Mucosa of rectum (tissue), 2 donors: ENCODE data around the gene AMER2.

Experiments
- H3K27ac ChIP-seq, 2 donors: one replicate each; pipeline ENCODE4 v1.7.0; 2013; ENCODE audit warnings: inconsistent platforms in 2 of 2, low read depth in 2 of 2, low read length in 2 of 2
- H3K27me3 ChIP-seq, 2 donors: one replicate each; pipeline ENCODE4 v1.7.0; 2013; ENCODE audit warnings: low read length in 2 of 2; ENCODE audit not compliant: control insufficient read depth in 2 of 2, insufficient read depth in 2 of 2
- H3K36me3 ChIP-seq, 2 donors: one replicate each; pipeline ENCODE4 v1.7.0; 2013; ENCODE audit warnings: low read length in 2 of 2; ENCODE audit not compliant: control insufficient read depth in 2 of 2, insufficient read depth in 2 of 2
- H3K4me1 ChIP-seq, 2 donors: one replicate each; pipeline ENCODE4 v1.7.0; 2013; ENCODE audit warnings: low read length in 2 of 2, mild to moderate bottlenecking in 1 of 2; ENCODE audit not compliant: control insufficient read depth in 2 of 2, insufficient read depth in 2 of 2
- H3K4me3 ChIP-seq, 2 donors: one replicate each; pipeline ENCODE4 v1.7.0; 2013; ENCODE audit warnings: low read length in 2 of 2
- H3K9ac ChIP-seq, 2 donors: one replicate each; pipeline ENCODE4 v1.7.0; 2013; ENCODE audit warnings: low read length in 2 of 2, low read depth in 1 of 2, mild to moderate bottlenecking in 1 of 2
- H3K9me3 ChIP-seq, 2 donors: one replicate each; pipeline ENCODE4 v1.7.0; 2013; ENCODE audit warnings: low read length in 2 of 2; ENCODE audit not compliant: control insufficient read depth in 2 of 2
- donor health status: healthy.
- donor health status: Normal muscosa, but diverticular disease.

The AMER2 gene, protein sequence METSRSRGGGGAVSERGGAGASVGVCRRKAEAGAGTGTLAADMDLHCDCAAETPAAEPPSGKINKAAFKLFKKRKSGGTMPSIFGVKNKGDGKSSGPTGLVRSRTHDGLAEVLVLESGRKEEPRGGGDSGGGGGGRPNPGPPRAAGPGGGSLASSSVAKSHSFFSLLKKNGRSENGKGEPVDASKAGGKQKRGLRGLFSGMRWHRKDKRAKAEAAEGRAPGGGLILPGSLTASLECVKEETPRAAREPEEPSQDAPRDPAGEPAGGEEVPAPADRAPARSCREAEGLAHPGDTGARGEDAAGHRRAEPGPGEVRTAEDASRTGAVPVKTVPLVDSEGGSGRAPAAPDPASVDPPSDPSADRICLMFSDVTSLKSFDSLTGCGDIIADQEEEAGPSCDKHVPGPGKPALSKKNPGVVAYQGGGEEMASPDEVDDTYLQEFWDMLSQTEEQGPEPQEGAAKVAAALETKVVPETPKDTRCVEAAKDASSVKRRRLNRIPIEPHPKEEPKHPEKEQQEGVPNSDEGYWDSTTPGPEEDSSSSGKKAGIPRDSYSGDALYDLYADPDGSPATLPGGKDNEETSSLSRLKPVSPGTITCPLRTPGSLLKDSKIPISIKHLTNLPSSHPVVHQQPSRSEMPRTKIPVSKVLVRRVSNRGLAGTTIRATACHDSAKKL

DNA sequence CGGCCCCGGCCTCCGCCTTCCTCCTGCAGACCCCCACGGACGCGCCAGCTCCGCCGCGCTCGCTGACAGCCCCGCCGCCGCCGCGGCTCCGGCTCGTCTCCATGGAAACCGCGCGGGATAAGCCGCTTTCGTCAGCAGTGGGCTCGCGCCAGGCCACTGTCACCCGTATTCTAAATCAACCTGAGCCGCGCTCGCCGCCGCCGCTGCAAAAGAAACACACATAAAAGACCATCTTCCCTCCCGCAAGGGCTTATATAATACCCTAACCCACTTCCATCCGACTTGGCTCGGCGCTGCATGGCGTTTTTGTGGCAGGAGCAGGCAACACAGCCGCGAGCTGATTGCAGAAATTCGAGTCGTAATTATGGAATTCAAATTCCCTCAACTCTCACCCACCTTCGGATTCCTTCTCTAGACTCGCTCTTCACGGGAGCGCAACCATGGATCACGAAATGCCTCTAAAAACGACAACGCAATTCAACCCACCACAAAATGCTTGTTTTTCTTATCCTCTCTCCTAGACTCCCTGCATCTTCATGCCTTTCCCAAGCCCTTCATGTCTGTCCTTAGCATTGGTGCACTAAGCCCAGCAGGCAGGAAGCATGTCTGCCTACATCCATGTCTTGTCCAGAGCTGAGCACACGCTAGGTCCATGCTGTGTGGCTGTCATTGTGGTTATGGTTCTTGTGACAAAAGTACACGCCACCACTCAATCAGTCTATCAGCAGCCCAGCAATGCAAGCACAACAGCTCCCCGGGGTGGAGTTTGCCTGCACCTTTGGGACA lies at the start of gene AMER2:
TSS of gene AMER2 (minus strand) at position 772 of the 786 bp plus-strand sequence. CDS start at position 103, 669 bp downstream.
- H3K9ac ChIP-seq: no peak within 1 kb of the TSS
- H3K9me3 ChIP-seq: no peaks in the 10 kb centered on the region
- no peak within 1 kb of the TSS for H3K27ac ChIP-seq
- no peaks in the 10 kb centered on the region for H3K36me3 ChIP-seq
- peaks cover 11 to 20% of the 10 kb centered on the region in 2 donors for H3K27me3 ChIP-seq
- peaks cover 0 to 2% of the 10 kb centered on the region in 2 donors for H3K4me1 ChIP-seq
- H3K4me3 ChIP-seq: peak within 1 kb of the TSS in 1 of 2 donors; percentile 41

DNA sequence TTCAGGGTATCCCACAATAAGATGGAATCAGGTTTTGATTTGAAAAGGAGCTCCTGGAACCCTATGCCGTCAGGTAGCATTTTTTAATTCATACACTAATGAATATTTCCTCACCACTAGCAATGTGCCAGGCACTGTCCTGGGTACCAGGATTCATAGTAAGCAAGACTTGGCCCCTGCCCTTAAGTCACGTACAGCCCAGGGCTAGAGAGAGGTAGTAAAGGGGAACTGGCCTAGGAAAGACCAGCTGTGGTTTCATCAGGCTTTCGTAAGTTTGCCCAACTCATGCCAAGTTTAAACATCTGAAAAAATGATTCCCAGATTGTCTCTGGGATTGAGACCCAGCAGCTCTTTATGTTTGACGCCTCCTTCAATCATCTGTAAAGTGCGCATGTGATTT lies 45.9 kb upstream of the AMER2 start:
- H3K4me3 ChIP-seq: no peak overlapping the region
- H3K4me1 ChIP-seq: no peaks in the 10 kb centered on the region
- H3K9me3 ChIP-seq: no peaks in the 10 kb centered on the region
- H3K36me3 ChIP-seq: no peaks in the 10 kb centered on the region
- no peak overlapping the region for H3K27ac ChIP-seq
- no peak overlapping the region for H3K9ac ChIP-seq
- no peaks in the 10 kb centered on the region for H3K27me3 ChIP-seq

DNA sequence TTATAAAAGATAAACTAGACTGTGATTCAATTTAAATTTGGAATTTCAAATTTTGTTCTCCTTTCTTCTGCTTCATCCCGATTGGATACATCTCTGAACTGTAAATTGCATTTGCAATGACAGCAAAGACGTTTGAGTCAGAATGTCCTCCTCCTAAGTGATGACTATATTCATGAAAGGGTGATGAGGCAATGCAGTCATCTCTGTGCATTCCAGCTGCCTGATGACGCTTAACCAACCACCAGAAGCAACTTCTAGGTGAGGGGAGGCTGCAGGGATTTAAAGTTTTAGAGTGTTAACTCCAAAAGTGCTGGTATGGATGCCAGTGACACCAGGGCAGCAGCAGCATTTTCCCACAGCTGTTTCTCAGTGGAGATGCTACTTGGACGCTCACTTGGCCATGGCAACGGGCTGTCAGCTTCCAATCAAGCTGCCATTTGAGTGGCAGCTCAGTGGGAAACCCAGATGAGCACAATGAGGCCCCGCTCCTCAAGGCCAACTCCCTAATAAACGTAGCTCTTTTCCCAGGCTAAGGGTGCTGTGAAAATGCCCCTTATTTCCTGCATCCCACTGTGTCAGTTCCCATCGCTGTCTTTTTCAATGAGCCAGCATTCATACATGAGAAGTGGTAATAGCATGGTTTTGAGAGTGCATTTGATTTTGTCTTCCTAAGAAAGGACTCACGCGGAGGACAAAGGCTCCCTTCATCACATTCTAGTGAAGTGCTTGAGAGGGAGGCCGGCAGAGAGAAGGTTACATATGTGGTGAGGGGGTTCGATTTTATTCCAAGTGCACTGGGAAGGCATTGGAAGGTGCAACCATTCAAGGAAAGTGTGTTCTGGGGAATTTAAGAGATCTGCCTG lies 45.2 kb upstream of the AMER2 start:
- Histone ChIP-seq H3K9ac (no peak overlapping the region), H3K36me3 (no peaks in the 10 kb centered on the region), H3K9me3 (no peaks in the 10 kb centered on the region), H3K27me3 (no peaks in the 10 kb centered on the region), H3K4me1 (no peaks in the 10 kb centered on the region), H3K27ac (no peak overlapping the region), H3K4me3 (no peak overlapping the region)

DNA sequence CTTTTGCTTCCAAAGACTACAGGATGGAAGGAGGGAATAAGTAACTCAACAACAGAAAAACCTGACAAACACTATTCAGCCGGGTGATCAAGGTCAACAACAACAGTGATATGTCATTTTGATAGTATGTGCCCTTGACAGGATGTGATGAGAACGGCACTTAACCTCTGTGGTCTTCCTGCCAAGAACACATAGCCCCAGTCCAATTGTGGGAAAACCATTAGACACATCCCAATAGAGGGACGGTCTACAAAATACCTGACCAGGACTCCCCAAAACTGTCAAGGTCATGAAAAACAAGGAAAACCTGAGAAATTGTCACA lies 43.1 kb upstream of the AMER2 start:
- Histone ChIP-seq H3K27me3 (no peaks in the 10 kb centered on the region), H3K36me3 (no peaks in the 10 kb centered on the region), H3K9me3 (no peaks in the 10 kb centered on the region), H3K4me3 (no peak overlapping the region), H3K9ac (no peak overlapping the region), H3K4me1 (no peaks in the 10 kb centered on the region), H3K27ac (no peak overlapping the region)

DNA sequence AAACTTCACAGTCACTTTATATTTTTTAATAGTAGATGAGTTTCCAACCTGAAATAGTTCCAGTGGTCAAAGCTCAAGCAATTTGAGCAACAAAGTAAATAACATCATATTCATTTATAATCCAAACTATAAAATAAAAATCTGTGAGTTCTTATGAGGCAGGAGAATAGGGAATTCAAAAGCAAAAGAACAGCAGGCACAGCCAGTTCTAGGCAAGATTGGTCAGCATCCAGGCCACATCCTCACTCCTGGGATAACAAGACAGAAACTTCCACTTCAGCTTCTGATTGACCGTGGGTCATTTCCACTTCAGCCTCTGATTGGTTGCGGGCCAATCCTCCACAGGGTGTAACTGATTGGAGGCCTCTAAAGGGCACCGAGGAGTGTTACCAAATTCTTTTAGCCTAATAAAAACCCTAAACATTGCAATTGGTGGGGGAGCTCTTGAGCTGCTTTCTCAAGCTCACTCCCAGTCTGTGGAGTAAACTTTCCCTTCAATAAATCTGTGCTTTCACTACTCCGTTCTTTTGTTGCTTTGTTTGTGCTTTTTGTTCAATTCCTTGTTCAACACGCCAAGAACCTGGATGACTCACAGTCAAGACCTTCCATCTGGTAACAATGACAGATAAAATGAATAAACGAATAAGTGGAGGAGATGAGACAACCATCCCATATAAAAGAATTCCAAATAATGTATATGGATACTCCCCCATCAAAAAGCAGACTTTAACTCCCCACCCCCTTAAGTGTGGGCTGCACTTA lies 42.6 kb upstream of the AMER2 start:
- H3K36me3 ChIP-seq: no peaks in the 10 kb centered on the region
- H3K4me1 ChIP-seq: no peaks in the 10 kb centered on the region
- no peaks in the 10 kb centered on the region for H3K9me3 ChIP-seq
- no peak overlapping the region for H3K27ac ChIP-seq
- H3K4me3 ChIP-seq: no peak overlapping the region
- H3K27me3 ChIP-seq: no peaks in the 10 kb centered on the region
- H3K9ac ChIP-seq: no peak overlapping the region

DNA sequence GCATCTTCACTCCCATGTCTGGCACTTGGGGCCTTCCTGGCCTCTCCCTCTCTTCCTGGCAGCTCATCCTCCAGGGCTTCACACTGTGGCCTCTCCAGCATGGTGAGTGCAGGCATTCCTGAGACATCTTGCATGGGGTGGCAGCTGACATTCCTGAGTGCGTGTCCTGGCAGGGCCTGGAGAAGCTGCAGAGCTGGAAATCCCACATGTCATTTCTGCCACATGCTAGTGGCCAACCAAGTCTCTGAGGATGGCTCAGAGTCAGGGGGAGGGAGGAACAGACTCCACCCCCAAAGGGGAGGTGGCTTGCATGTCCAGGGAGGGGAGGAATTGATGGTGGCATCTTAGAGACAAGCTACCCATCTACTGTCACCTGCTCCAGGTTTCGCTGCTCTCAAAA lies 41.6 kb upstream of the AMER2 start:
- H3K9ac ChIP-seq: no peak overlapping the region
- no peak overlapping the region for H3K4me3 ChIP-seq
- H3K4me1 ChIP-seq: no peaks in the 10 kb centered on the region
- no peaks in the 10 kb centered on the region for H3K9me3 ChIP-seq
- H3K36me3 ChIP-seq: no peaks in the 10 kb centered on the region
- H3K27me3 ChIP-seq: no peaks in the 10 kb centered on the region
- no peak overlapping the region for H3K27ac ChIP-seq

DNA sequence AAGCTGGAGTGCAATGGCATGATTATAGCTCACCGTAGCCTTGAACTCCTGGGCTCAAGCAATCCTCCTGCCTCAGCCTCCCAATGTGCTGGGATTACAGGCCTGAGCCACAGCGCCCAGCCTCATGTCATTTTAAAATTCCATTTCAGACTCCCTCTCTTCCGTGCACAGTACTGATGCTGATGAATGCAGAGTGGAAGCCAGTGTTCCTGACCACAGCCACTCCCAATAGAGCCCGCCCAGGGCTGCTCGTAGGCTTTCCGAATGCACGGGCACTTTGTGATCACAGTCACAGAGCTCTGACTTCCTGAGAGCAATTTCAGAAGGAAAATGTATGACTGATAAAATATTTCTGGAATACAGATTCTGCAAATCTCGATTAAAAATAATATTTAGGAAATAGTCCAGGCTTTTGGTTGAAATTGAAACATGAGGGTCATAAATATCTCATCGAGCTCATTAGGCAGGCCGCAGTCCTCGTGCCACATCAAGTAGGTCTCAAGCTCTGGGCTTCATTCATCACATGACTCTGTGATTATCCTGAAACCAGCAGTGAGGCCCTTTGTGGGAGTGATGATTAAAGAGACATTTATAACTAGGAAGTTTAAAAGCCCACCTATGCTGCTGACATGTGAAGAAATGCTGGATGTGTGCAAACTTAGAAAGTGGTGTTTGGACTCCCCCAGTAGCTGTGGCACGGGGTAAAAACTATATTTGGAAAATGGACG lies 38.9 kb upstream of the AMER2 start:
- no peaks in the 10 kb centered on the region for H3K27me3 ChIP-seq
- no peak overlapping the region for H3K4me3 ChIP-seq
- no peak overlapping the region for H3K9ac ChIP-seq
- no peaks in the 10 kb centered on the region for H3K9me3 ChIP-seq
- H3K27ac ChIP-seq: no peak overlapping the region
- no peaks in the 10 kb centered on the region for H3K4me1 ChIP-seq
- H3K36me3 ChIP-seq: no peaks in the 10 kb centered on the region

DNA sequence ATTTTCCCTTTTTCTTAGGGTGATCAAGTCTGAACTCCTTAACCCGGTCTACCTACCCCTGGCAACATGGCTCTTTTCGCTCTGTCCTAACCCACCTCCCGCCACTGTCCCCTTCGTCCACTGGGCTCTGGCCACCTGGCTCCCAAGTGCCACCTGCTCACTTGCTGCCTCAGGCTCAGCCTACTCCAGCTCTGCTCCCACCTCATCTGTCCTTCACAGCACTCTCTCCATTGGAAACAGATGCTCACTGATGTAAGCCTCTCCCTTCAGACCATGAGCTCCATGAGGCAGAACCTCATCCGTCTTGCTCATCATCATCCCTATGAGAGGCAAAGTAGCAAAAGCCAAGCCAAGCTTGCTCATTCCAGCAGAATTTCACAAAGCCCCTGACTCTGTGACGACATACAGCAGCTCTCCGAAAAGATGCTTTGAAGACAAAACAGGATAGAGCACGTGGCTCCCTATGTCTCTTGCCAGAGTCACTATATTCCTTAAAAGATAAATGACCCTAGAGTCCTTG lies 35.3 kb upstream of the AMER2 start:
- Histone ChIP-seq H3K27me3 (peaks cover 0 to 4% of the 10 kb centered on the region in 2 donors), H3K4me3 (no peak overlapping the region), H3K9me3 (no peaks in the 10 kb centered on the region), H3K36me3 (no peaks in the 10 kb centered on the region), H3K9ac (no peak overlapping the region), H3K27ac (no peak overlapping the region), H3K4me1 (no peaks in the 10 kb centered on the region)
